HCT116 (cell line): ENCODE data around the gene DAP. TPM values are rescaled to one million over a fixed set of nuclear protein-coding genes. Genes with fewer than 3 reads are reported as not detected.

ENCODE experiments used
- ATAC-seq: fragments of 200-7000 bp; cut with Tn5 transposase; 2 replicates; pipeline ENCODE4 v1.9.1; 2020; ENCODE audit warnings: mild to moderate bottlenecking, moderate library complexity
- BruUV-seq: library from RNA; stranded (reverse); fragments of 400-500 nt; replicated peaks from 2 replicates; lab custom pipeline; 2021; lab: Mats Ljungman, UMichigan
- CTCF ChIA-PET: fragments of 300-600 bp; sonication (Branson Sonifier 250); formaldehyde crosslinking; loops from one replicate; lab custom pipeline; 2021; ENCODE audit warnings: antibody characterized with exemption; lab: Charles Lee
- POLR2A ChIA-PET: fragments of 300-600, 350-600 bp; sonication (Branson Sonifier 250); formaldehyde crosslinking; loops from one replicate; lab custom pipeline; 2021; ENCODE audit warnings: antibody characterized with exemption; lab: Charles Lee
- RAD21 ChIA-PET, 2 experiments: fragments of 300-600 bp; sonication (Branson Sonifier 250); formaldehyde crosslinking; loops; one replicate each; lab custom pipeline; 2023; ENCODE audit warnings: low total read pairs in 2 of 2; ENCODE audit not compliant: uncharacterized antibody in 2 of 2, unreplicated experiment in 2 of 2, low non-redundant PET in 1 of 2; lab: Charles Lee
- DNase-seq: peaks from one replicate; pipeline ENCODE4 v3.0.0-alpha.2; 2010; ENCODE audit warnings: low read depth, low spot score
- H2AFZ ChIP-seq: fragments of 200-600 bp; shearing (Covaris generic), sonication (generic); 2 replicates; pipeline ENCODE4 v1.6.1; 2017; ENCODE audit warnings: low read depth, mixed run types, mixed read lengths, antibody characterized with exemption, low read length; ENCODE audit not compliant: poor library complexity, severe bottlenecking
- H3K27ac ChIP-seq: 2 replicates; pipeline ENCODE4 v1.5.1; 2012; ENCODE audit warnings: low read depth, low read length
- H3K27me3 ChIP-seq: fragments of 200-600 bp; sonication (generic); 2 replicates; pipeline ENCODE4 v1.6.1; 2016; ENCODE audit warnings: mixed run types, low read length, mixed read lengths; ENCODE audit not compliant: insufficient read depth
- H3K36me3 ChIP-seq, 2 experiments: fragments of 200-500 bp in 1 of 2; fragments of 200-600 bp in 1 of 2; sonication (Bioruptor generic) in 1 of 2; sonication (generic) in 1 of 2; 2 replicates each; pipeline versions ENCODE4 v1.5.1 to v1.6.1; 2014 to 2016; ENCODE audit warnings: low read length in 2 of 2, inconsistent platforms in 1 of 2, mixed read lengths in 1 of 2, mixed run types in 1 of 2; ENCODE audit not compliant: insufficient read depth in 2 of 2, control insufficient read depth in 1 of 2
- H3K4me1 ChIP-seq, 2 experiments: fragments of 200-600 bp in 1 of 2; sonication (generic) in 1 of 2; 2 replicates each; pipeline versions ENCODE4 v1.5.1 to v1.6.1; 2012 to 2017; ENCODE audit warnings: low read length in 2 of 2, inconsistent platforms in 1 of 2, mild to moderate bottlenecking in 1 of 2, mixed read lengths in 1 of 2, mixed run types in 1 of 2, moderate library complexity in 1 of 2; ENCODE audit not compliant: insufficient read depth in 2 of 2, control insufficient read depth in 1 of 2
- H3K4me2 ChIP-seq: fragments of 200-600 bp; sonication (generic); 2 replicates; pipeline ENCODE4 v1.6.1; 2017; ENCODE audit warnings: mixed run types, low read length, mixed read lengths
- H3K4me3 ChIP-seq, 2 experiments: fragments of 200-600 bp in 1 of 2; sonication (generic) in 1 of 2; replicated peaks in 1 of 2; 2 replicates each; pipeline ENCODE4 v1.5.1; 2011 to 2016; ENCODE audit warnings: low read length in 2 of 2, control low read depth in 1 of 2, low read depth in 1 of 2, mild to moderate bottlenecking in 1 of 2, mixed read lengths in 1 of 2, mixed run types in 1 of 2
- H3K79me2 ChIP-seq: fragments of 200-600 bp; sonication (generic); 2 replicates; pipeline ENCODE4 v1.6.1; 2017; ENCODE audit warnings: mild to moderate bottlenecking, mixed run types, low read length, moderate library complexity, mixed read lengths; ENCODE audit not compliant: insufficient read depth
- H3K9ac ChIP-seq: fragments of 200-600 bp; sonication (generic); 2 replicates; pipeline ENCODE4 v1.6.1; 2016; ENCODE audit warnings: low read length, mixed read lengths
- H3K9me2 ChIP-seq: fragments of 200-600 bp; sonication (generic), shearing (Covaris generic); 2 replicates; pipeline ENCODE4 v1.6.1; 2017; ENCODE audit warnings: mixed run types, mild to moderate bottlenecking, moderate library complexity; ENCODE audit not compliant: insufficient read depth
- H3K9me3 ChIP-seq, 2 experiments: fragments of 200-500 bp in 1 of 2; fragments of 200-600 bp in 1 of 2; sonication (Bioruptor generic) in 1 of 2; sonication (generic) in 1 of 2; 2 replicates each; pipeline ENCODE4 v1.6.1; 2014 to 2017; ENCODE audit warnings: low read length in 2 of 2, mixed read lengths in 2 of 2, inconsistent platforms in 1 of 2, low read depth in 1 of 2, mild to moderate bottlenecking in 1 of 2, mixed run types in 1 of 2, moderate library complexity in 1 of 2; ENCODE audit not compliant: control insufficient read depth in 1 of 2, insufficient read depth in 1 of 2
- H4K20me1 ChIP-seq: fragments of 200-600 bp; sonication (generic), shearing (Covaris generic); 2 replicates; pipeline ENCODE4 v1.6.1; 2017; ENCODE audit warnings: mixed run types, mild to moderate bottlenecking, moderate library complexity; ENCODE audit not compliant: insufficient read depth
- EGR1 ChIP-seq: IDR thresholded peaks from 2 replicates; pipeline ENCODE4 v1.6.1; 2012; ENCODE audit warnings: low read depth
- EZH2 ChIP-seq: fragments of 200-600 bp; sonication (generic); IDR thresholded peaks from 2 replicates; pipeline ENCODE4 v1.6.1; 2017; ENCODE audit warnings: antibody characterized with exemption, mixed run types
- FOSL1 ChIP-seq: IDR thresholded peaks from 2 replicates; pipeline ENCODE4 v1.6.1; 2012; ENCODE audit warnings: low read depth
- POLR2A ChIP-seq: IDR thresholded peaks from 2 replicates; pipeline ENCODE4 v1.7.0; 2011; ENCODE audit warnings: borderline replicate concordance; ENCODE audit not compliant: insufficient read depth, insufficient read length; ENCODE audit errors: extremely low read depth
- POLR2AphosphoS5 ChIP-seq: IDR thresholded peaks from 2 replicates; pipeline ENCODE4 v1.6.1; 2011; ENCODE audit warnings: mild to moderate bottlenecking, low read depth, low read length, moderate library complexity
- SP1 ChIP-seq: IDR thresholded peaks from 2 replicates; pipeline ENCODE4 v1.6.1; 2012; ENCODE audit warnings: low read depth
- SRF ChIP-seq: IDR thresholded peaks from 2 replicates; pipeline ENCODE4 v1.6.1; 2012; ENCODE audit warnings: low read depth
- YY1 ChIP-seq: IDR thresholded peaks from 2 replicates; pipeline ENCODE4 v1.6.1; 2011; ENCODE audit warnings: low read length, low read depth, moderate library complexity, mild to moderate bottlenecking; ENCODE audit not compliant: insufficient replicate concordance; ENCODE audit errors: extremely low read depth
- ZNF274 ChIP-seq: fragments of 200-500 bp; sonication (Bioruptor generic); IDR thresholded peaks from 2 replicates; pipeline ENCODE4 v1.6.1; 2014; ENCODE audit warnings: mild to moderate bottlenecking, low read depth, low read length, inconsistent platforms
- intact Hi-C: fragments of 100-400 bp; cut with micrococcal nuclease; formaldehyde crosslinking; loops from 2 replicates; pipeline ENCODE4 v1.10.0; 2022
- total RNA-seq: library from RNA; stranded (reverse); gene quantifications from one replicate; pipeline ENCODE4 v1.2.1, GENCODE V29; 2021; ENCODE audit not compliant: unreplicated experiment
- TF ChIP-seq, protein P1 (sequence below): IDR thresholded peaks from 2 replicates; pipeline ENCODE4 v1.6.1; 2012
- TF ChIP-seq, protein P2 (sequence below), 3 experiments: fragments of 200-600 bp in 1 of 3; sonication (generic) in 1 of 3; IDR thresholded peaks in 2 of 3; conservative IDR thresholded peaks in 1 of 3; 2 replicates each; pipeline ENCODE4 v1.5.1; 2012 to 2017; ENCODE audit warnings: low read depth in 2 of 3, low read length in 2 of 3, antibody characterized with exemption in 1 of 3, borderline replicate concordance in 1 of 3, control low read depth in 1 of 3, mild to moderate bottlenecking in 1 of 3, mixed read lengths in 1 of 3, mixed run types in 1 of 3, moderate library complexity in 1 of 3; ENCODE audit not compliant: insufficient read depth in 1 of 3
- TF ChIP-seq, protein P3 (sequence below): IDR thresholded peaks from 2 replicates; pipeline ENCODE4 v1.6.1; 2012
- TF ChIP-seq, protein P4 (sequence below): IDR thresholded peaks from 2 replicates; pipeline ENCODE4 v1.6.1; 2011; ENCODE audit warnings: mild to moderate bottlenecking, low read length, moderate library complexity; ENCODE audit not compliant: insufficient replicate concordance; ENCODE audit errors: extremely low read depth

The DAP gene
- total RNA-seq, 1 experiment from 2014 or later: 59.1 TPM

- TF ChIP-seq, protein P1, sequence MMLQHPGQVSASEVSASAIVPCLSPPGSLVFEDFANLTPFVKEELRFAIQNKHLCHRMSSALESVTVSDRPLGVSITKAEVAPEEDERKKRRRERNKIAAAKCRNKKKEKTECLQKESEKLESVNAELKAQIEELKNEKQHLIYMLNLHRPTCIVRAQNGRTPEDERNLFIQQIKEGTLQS: no peak
- TF ChIP-seq SP1 (no peak), POLR2AphosphoS5 (no peak), FOSL1 (no peak), ZNF274 (no peak), SRF (no peak), EZH2 (no peak), YY1 (no peak), EGR1 (no peak), POLR2A (no peak)
- TF ChIP-seq, protein P2, sequence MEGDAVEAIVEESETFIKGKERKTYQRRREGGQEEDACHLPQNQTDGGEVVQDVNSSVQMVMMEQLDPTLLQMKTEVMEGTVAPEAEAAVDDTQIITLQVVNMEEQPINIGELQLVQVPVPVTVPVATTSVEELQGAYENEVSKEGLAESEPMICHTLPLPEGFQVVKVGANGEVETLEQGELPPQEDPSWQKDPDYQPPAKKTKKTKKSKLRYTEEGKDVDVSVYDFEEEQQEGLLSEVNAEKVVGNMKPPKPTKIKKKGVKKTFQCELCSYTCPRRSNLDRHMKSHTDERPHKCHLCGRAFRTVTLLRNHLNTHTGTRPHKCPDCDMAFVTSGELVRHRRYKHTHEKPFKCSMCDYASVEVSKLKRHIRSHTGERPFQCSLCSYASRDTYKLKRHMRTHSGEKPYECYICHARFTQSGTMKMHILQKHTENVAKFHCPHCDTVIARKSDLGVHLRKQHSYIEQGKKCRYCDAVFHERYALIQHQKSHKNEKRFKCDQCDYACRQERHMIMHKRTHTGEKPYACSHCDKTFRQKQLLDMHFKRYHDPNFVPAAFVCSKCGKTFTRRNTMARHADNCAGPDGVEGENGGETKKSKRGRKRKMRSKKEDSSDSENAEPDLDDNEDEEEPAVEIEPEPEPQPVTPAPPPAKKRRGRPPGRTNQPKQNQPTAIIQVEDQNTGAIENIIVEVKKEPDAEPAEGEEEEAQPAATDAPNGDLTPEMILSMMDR (IDR thresholded peaks at IDR 0.05 in 2 of 3, conservative IDR thresholded peaks at IDR 0.05 in 1 of 3; ENCODE audit: borderline replicate concordance in 1 of 3, insufficient read depth in 1 of 3, low read depth in 2 of 3, low read length in 2 of 3): no peak
- TF ChIP-seq, protein P3, sequence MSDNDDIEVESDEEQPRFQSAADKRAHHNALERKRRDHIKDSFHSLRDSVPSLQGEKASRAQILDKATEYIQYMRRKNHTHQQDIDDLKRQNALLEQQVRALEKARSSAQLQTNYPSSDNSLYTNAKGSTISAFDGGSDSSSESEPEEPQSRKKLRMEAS: no peak
- TF ChIP-seq, protein P4, sequence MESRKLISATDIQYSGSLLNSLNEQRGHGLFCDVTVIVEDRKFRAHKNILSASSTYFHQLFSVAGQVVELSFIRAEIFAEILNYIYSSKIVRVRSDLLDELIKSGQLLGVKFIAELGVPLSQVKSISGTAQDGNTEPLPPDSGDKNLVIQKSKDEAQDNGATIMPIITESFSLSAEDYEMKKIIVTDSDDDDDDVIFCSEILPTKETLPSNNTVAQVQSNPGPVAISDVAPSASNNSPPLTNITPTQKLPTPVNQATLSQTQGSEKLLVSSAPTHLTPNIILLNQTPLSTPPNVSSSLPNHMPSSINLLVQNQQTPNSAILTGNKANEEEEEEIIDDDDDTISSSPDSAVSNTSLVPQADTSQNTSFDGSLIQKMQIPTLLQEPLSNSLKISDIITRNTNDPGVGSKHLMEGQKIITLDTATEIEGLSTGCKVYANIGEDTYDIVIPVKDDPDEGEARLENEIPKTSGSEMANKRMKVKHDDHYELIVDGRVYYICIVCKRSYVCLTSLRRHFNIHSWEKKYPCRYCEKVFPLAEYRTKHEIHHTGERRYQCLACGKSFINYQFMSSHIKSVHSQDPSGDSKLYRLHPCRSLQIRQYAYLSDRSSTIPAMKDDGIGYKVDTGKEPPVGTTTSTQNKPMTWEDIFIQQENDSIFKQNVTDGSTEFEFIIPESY: no peak
- ChIA-PET POLR2A (no interaction called here), CTCF (no interaction called here), RAD21 (no interaction called here)
- no peak for ATAC-seq
- Histone ChIP-seq H3K9me3 (no peaks in the 10 kb centered on the region), H3K9ac (no peak overlapping the region), H3K9me2 (no peaks in the 10 kb centered on the region; the same call in 1 of the 2 replicates), H3K27me3 (no peaks in the 10 kb centered on the region), H3K27ac (no peak overlapping the region), H3K4me3 (no peak overlapping the region), H3K36me3 (no peaks in the 10 kb centered on the region), H2AFZ (no peak overlapping the region), H4K20me1 (no peaks in the 10 kb centered on the region), H3K4me1 (no peaks in the 10 kb centered on the region), H3K79me2 (no peaks in the 10 kb centered on the region), H3K4me2 (no peak overlapping the region)
- BruUV-seq: no TSS peak
- intact Hi-C loops: no loop called here
- DNase-seq: no peak
Measured at GRCh38 chr5:10768328-10768899, 7.4 kb upstream of the DAP start.
